Measurements from ENCODE around the gene AQP12A.

DNA sequence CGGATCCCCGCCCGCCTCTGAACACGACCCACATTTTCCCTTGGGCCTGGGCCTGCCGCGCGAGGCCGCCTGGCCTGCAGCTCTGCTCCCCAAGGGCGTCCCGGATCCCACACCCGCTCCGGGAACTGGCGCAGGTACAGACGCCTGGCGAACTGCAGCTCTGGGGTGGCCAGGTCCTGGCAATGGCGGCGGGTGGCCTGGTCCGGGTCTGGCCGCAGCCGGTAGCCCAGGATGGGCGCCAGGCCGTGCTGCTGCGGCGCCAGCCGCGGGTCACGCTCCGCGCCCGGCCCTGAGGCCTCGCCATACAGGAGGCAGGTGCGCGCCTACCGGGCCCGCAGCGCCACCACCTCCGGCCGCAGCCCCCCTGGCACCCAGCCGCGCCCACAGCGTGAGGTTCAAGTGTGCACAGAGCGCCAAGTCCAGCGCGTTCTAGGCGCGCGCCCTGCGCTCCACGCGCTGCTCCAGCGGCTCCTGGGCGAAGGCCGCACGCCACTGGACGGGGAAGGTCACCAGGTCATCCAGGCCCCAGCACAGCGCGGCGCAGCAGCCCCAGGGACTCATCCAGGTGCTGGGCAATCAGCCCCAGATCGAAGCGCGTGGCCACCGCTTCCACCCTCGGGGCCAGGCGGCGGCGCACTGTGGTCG, 9.5 kb downstream of the AQP12A start:
- TF ChIP-seq, protein P1, sequence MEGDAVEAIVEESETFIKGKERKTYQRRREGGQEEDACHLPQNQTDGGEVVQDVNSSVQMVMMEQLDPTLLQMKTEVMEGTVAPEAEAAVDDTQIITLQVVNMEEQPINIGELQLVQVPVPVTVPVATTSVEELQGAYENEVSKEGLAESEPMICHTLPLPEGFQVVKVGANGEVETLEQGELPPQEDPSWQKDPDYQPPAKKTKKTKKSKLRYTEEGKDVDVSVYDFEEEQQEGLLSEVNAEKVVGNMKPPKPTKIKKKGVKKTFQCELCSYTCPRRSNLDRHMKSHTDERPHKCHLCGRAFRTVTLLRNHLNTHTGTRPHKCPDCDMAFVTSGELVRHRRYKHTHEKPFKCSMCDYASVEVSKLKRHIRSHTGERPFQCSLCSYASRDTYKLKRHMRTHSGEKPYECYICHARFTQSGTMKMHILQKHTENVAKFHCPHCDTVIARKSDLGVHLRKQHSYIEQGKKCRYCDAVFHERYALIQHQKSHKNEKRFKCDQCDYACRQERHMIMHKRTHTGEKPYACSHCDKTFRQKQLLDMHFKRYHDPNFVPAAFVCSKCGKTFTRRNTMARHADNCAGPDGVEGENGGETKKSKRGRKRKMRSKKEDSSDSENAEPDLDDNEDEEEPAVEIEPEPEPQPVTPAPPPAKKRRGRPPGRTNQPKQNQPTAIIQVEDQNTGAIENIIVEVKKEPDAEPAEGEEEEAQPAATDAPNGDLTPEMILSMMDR (IDR thresholded peaks at IDR 0.05; ENCODE audit: insufficient read depth, low read length, poor library complexity, severe bottlenecking): no peak
- no peak for TF ChIP-seq EZH2phosphoT487 (conservative IDR thresholded peaks at IDR 0.05; ENCODE audit: low read length)
